NCI-H2081 treated with DMSO at 0.1 percent for 48 hours (cell line): Measurements from ENCODE around the gene DNASE1L2.

Source experiments
- DNase-seq: peaks from one replicate; lab custom pipeline; 2025; lab: John Stamatoyannopoulos, UW

The DNASE1L2 gene

GRCh38 chr16:2270588-2271470, 34.6 kb downstream of the DNASE1L2 start:
- no peak for DNase-seq

- DNase-seq, result no peak
Measured at GRCh38 chr16:2271848-2272461, 35.7 kb downstream of the DNASE1L2 start.

- no peak for DNase-seq
Measured at GRCh38 chr16:2273484-2273883, 37.2 kb downstream of the DNASE1L2 start.

DNA sequence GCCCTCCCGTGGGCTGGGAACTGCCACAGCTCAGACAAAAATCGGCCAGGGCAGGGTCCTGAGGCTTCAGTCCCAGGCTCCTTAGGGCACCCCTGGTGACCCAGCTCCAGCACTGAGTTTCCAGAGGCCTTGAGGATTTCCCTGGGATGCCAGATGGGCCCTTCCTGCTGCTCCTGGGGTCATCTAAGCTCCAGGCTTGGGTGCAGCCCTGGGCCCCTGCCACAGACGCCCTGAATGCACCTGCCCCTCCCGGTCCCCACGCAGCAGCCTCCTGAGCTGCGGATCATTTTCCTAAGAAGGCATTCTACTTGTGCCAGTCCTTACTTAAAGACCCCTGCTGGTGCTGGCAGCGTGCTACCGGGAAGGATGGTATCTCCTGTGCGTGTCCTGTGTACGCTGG, 37.7 kb downstream of the DNASE1L2 start:
- DNase-seq, result no peak

GRCh38 chr16:2275476-2276367, 39.5 kb downstream of the DNASE1L2 start:
- no peak for DNase-seq

- DNase-seq, result no peak
Measured at GRCh38 chr16:2276368-2277195, 40.3 kb downstream of the DNASE1L2 start.

DNA sequence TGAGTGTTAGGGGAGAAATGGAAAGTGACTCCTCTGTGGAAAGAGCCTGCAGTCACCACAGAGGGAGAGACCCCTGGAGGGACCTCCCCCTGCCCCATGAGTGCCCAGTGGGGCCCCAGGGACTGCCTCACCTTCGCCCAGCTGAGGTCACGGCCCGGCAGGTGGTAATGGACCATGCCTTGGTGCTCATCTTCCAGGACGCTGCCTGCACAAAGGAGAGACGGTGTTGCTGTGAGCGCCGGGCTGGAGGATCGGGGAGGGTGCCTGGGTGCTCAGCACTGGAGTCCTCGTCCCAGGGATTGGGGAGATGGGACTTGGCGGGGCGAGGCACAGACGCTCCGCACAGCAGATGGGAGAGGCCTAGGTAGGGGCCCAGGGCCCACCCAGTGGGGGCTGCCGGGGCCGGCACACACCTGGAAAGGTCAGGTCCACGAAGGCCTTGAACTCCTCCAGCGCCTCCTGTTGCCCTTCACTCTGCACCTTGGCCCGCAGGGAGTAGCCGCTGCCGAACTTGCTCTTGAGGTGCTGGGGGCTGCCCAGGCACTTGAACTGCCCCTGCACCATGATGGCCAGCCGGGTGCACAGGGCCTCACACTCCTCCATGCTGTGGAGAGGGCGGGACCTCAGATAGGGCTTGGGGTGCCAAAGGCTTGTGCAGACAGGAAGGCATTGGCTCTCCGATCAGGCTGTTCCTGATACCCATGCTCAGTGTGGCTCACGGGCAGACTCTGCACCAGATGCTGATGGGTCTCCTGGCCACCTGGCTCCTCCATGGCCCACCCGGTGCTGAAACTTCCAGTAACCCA, 41.4 kb downstream of the DNASE1L2 start:
- DNase-seq, result no peak

DNA sequence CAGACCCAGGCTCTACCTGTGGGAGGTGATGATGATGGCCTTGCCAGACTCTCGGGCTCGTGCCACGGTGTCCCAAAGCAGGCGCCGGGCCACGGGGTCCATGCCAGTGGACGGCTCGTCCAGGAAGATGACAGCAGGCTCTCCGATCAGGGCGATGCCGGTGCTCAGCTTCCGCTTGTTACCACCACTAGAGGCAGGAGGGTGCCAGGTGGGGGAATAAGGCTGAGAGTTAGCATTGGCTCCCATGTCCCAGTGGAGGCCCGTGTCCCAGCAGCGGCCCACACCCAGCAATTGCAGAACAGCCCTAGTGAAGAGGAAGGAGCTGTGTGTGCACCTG, 42.0 kb downstream of the DNASE1L2 start:
- DNase-seq, result no peak

DNA sequence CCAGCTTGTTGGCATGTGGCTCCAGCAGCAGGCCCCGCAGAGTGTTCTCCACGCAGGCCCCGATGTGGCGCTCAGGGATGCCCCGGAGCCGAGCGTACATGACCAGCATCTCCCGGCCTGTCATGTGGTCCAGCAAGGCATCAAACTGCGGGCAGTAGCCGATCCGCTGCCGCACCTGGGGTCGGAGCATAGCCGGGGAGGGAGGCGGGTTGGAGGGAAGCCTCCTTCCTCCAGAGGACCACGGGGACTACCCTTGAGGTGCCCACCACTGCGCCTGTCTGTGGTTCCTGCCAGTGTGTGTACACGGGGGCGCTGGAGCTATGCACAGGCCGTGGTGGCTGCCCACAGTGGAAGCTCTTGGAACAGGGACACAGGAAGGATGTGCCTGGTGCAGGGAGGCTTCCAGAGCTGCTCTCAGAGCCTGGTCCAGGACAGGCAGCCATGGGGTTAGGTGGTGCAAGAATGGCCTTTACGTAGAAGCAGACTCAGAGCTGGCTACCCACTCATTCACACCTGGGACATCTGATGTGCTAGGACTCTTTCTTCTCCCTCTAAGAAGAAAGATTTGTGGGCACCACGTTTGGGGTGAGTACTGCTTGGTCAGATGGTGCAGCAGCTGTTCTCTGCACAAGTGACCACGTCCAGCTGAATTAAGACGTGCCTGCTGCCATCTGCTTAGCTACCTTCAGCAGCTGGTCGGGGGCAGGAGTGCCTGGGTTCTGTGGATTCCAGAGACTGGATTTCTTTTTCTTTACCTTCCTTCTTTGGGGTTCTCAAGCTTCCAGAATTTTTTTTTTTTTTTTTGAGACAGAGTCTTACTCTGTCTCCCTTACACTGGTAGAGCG, 42.9 kb downstream of the DNASE1L2 start:
- DNase-seq, result no peak

- DNase-seq, result no peak
Measured at GRCh38 chr16:2280461-2280860, 44.2 kb downstream of the DNASE1L2 start.

- DNase-seq, result no peak
Measured at GRCh38 chr16:2280981-2281542, 44.8 kb downstream of the DNASE1L2 start.

GRCh38 chr16:2282262-2282661, 46.0 kb downstream of the DNASE1L2 start:
- DNase-seq, result no peak

- no peak for DNase-seq
Measured at GRCh38 chr16:2282866-2283555, 46.8 kb downstream of the DNASE1L2 start.

DNA sequence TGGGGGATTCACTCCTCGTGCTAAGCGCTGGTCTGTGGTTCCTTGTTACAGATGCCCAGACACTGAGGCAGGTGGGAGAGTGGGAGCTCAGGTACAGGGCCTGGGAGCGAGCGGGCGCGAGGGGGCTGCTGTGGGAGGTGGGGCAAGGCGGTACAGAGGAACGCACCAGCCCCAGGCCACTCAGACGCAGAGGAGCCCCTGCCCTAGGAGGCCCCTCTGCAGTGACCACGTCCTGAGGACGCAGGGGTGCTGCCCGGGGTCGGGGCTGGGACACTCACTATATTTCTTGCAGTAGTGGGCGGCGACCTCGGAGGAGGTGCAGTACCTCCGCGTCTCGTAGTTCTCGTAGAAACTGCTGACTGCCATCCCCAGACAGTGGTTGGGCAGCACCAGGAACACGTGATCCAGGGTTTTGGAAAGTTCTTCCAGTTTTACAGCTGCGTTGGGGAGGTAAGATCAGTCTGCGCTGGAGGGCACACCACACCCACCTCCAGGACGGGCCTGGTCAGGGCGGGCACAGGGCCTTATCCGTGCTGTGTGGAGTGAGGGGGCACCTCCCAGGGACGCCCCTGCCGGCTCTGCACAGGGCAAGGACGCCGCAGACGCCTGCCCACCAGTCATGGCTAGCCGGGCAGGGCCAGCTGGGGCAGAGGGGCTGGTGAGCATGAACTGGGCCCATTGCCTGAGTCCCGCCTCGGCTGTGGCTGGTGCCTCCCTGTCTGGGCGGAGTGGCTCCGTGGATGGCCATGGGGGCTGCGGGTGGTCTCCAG, 47.9 kb downstream of the DNASE1L2 start:
- DNase-seq, result no peak

- no peak for DNase-seq
Measured at GRCh38 chr16:2284797-2285576, 48.7 kb downstream of the DNASE1L2 start.

DNA sequence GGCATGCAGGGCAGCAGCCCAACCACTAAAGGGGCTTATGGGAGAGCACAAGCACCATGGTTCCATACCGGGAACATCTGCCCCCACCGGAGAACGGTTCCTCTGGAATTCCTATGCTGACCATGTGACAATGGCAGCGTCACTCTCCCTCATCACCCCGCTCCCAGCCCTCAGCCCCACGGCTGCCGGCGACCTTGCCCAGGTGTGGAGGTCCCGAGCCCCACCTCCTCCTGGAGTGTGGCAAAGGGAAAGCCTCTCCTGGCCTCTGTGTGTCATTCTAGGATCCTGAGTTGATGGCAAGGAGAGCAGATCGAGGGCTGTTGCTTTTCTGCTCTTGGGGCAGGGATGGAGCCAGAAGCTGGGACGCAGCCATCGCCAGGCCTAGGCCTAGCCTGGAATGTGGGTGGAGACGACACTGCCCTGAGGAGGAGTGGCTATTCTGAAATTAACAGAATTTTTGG, 49.5 kb downstream of the DNASE1L2 start:
- DNase-seq, result no peak

DNA sequence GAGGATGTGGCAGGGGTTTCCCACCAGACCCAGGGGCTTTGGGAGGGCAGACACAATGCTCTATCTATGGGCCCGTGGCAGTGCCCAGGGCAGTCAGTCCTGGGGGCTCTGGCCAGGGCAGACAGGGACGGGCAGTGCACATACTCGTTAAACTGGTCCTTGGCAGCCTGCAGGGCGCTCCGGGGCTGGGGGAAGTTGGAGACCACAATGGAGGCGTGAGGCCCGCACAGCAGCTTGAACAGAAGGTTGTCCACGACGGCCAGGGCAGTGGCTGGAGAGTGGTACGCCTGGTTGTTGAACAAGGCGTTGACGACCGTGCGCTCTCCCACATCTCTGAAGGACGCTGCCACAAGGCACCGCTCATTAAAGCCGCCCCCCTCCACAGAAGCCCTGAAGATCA, 50.3 kb downstream of the DNASE1L2 start:
- no peak for DNase-seq
